ENCODE data around the gene PAPSS2. TPM values are rescaled to one million over a fixed set of nuclear protein-coding genes. Genes with fewer than 3 reads are reported as not detected.

Gene PAPSS2
- total RNA-seq, 2 donors from 2014 or later = 15.7 to 20.2 TPM

GRCh38 chr10:87715552-87716347 is 56.1 kb downstream of the PAPSS2 start:
- Histone ChIP-seq H3K36me3 (ENCODE audit: control insufficient read depth, insufficient read depth, low read length) (peaks cover 39% of the 10 kb centered on the region), H3K9me3 (ENCODE audit: control insufficient read depth, low read length) (no peaks in the 10 kb centered on the region), H3K4me3 (ENCODE audit: low read length) (no peak overlapping the region), H3K27ac (ENCODE audit: low read depth, low read length) (no peak overlapping the region), H3K9ac (ENCODE audit: extremely low read depth, low read length, poor library complexity, severe bottlenecking) (no peak overlapping the region), H3K27me3 (ENCODE audit: control insufficient read depth, insufficient read depth, low read length, poor library complexity, severe bottlenecking) (no peaks in the 10 kb centered on the region), H3K4me1 (ENCODE audit: control insufficient read depth, insufficient read depth, low read length) (no peaks in the 10 kb centered on the region)
- H3K4me3 Mint-ChIP-seq = no peak overlapping the region
- DNase-seq = no peak
- no peaks in the 10 kb centered on the region for H3K4me1 Mint-ChIP-seq
- peaks cover 12% of the 10 kb centered on the region for H3K36me3 Mint-ChIP-seq (ENCODE audit: low read depth)
- WGBS, 2 experiments (ENCODE audit: insufficient coverage in 1 of 2, insufficient read length in 1 of 2) = 99 to 100% methylated on average over 3 of the region's 3 CpGs
- no peaks in the 10 kb centered on the region for H3K9me3 Mint-ChIP-seq
- TF ChIP-seq, protein P1, sequence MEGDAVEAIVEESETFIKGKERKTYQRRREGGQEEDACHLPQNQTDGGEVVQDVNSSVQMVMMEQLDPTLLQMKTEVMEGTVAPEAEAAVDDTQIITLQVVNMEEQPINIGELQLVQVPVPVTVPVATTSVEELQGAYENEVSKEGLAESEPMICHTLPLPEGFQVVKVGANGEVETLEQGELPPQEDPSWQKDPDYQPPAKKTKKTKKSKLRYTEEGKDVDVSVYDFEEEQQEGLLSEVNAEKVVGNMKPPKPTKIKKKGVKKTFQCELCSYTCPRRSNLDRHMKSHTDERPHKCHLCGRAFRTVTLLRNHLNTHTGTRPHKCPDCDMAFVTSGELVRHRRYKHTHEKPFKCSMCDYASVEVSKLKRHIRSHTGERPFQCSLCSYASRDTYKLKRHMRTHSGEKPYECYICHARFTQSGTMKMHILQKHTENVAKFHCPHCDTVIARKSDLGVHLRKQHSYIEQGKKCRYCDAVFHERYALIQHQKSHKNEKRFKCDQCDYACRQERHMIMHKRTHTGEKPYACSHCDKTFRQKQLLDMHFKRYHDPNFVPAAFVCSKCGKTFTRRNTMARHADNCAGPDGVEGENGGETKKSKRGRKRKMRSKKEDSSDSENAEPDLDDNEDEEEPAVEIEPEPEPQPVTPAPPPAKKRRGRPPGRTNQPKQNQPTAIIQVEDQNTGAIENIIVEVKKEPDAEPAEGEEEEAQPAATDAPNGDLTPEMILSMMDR (conservative IDR thresholded peaks at IDR 0.05) = no peak
- H3K27ac Mint-ChIP-seq = no peak overlapping the region
- H3K27me3 Mint-ChIP-seq (ENCODE audit: insufficient read depth) = no peaks in the 10 kb centered on the region

DNA sequence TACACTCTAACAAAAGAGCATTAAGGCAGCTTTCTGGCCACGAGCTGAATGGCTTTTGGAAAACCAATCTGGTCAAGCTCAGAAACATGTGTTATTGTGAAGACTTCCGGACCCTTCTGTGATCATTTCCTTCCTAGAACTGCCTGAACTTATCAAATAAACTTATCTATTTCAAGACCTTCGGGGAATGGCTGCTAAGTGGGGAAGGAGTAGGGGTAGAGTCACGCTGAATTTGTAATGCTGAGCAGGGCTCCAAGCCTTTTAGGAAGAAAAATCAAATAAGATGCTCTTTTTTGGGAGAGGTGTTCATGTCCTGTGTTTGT is 56.6 kb downstream of the PAPSS2 start:
- Mint-ChIP-seq H3K9me3 (no peaks in the 10 kb centered on the region), H3K27ac (no peak overlapping the region), H3K4me1 (no peaks in the 10 kb centered on the region), H3K4me3 (no peak overlapping the region), H3K27me3 (ENCODE audit: insufficient read depth) (no peaks in the 10 kb centered on the region), H3K36me3 (ENCODE audit: low read depth) (peaks cover 12% of the 10 kb centered on the region)
- Histone ChIP-seq H3K9me3 (ENCODE audit: control insufficient read depth, low read length) (no peaks in the 10 kb centered on the region), H3K36me3 (ENCODE audit: control insufficient read depth, insufficient read depth, low read length) (peaks cover 36% of the 10 kb centered on the region), H3K9ac (ENCODE audit: extremely low read depth, low read length, poor library complexity, severe bottlenecking) (no peak overlapping the region), H3K27ac (ENCODE audit: low read depth, low read length) (no peak overlapping the region), H3K27me3 (ENCODE audit: control insufficient read depth, insufficient read depth, low read length, poor library complexity, severe bottlenecking) (no peaks in the 10 kb centered on the region), H3K4me1 (ENCODE audit: control insufficient read depth, insufficient read depth, low read length) (no peaks in the 10 kb centered on the region), H3K4me3 (ENCODE audit: low read length) (no peak overlapping the region)
- WGBS, 2 experiments (ENCODE audit: insufficient coverage in 1 of 2, insufficient read length in 1 of 2) = 92 to 93% methylated on average over 2 to 4 of the region's 4 CpGs
- no peak for DNase-seq
- TF ChIP-seq, protein P1 (conservative IDR thresholded peaks at IDR 0.05) = no peak

DNA sequence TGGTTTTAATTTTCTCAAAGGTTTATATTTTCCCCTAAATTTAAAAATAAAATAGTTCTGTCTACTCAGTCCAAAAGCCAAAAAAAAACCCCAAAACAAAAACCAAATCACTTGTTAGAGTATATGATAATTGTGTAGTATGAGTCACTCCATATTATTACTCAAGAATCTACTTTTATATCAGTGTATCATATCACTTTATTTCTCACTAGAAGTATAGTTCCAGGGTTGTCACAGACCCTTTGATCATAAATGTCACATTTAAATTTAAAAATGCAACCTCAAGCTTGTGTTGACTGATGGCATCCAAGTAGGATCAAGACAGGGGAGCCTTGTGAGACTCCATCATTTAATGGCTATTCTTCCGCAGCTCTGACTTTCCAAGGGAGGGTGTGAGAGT is 61.0 kb downstream of the PAPSS2 start:
- Mint-ChIP-seq H3K4me3 (no peak overlapping the region), H3K27ac (no peak overlapping the region)

More for the DNA sequence above, 61.0 kb downstream of the PAPSS2 start:
- 81% methylated on average over 1 of the region's 1 CpG; no CpG with 5 or more reads in 1 of the 2 experiments for WGBS, 2 experiments (ENCODE audit: insufficient coverage in 1 of 2, insufficient read length in 1 of 2)
- H3K27me3 ChIP-seq (ENCODE audit: control insufficient read depth, insufficient read depth, low read length, poor library complexity, severe bottlenecking) = no peaks in the 10 kb centered on the region
- H3K36me3 ChIP-seq (ENCODE audit: control insufficient read depth, insufficient read depth, low read length) = peaks cover 6% of the 10 kb centered on the region
- peaks cover 5% of the 10 kb centered on the region for H3K36me3 Mint-ChIP-seq (ENCODE audit: low read depth)
- no peaks in the 10 kb centered on the region for H3K4me1 Mint-ChIP-seq
- H3K27me3 Mint-ChIP-seq (ENCODE audit: insufficient read depth) = no peaks in the 10 kb centered on the region
- no peaks in the 10 kb centered on the region for H3K9me3 ChIP-seq (ENCODE audit: control insufficient read depth, low read length)
- no peaks in the 10 kb centered on the region for H3K9me3 Mint-ChIP-seq
- TF ChIP-seq, protein P1 (conservative IDR thresholded peaks at IDR 0.05) = no peak
- H3K4me1 ChIP-seq (ENCODE audit: control insufficient read depth, insufficient read depth, low read length) = no peaks in the 10 kb centered on the region
- H3K4me3 ChIP-seq (ENCODE audit: low read length) = no peak overlapping the region
- H3K27ac ChIP-seq (ENCODE audit: low read depth, low read length) = no peak overlapping the region
- H3K9ac ChIP-seq (ENCODE audit: extremely low read depth, low read length, poor library complexity, severe bottlenecking) = no peak overlapping the region
- no peak for DNase-seq

Data from endodermal cell (in vitro differentiated cells).